MM.1S (cell line): ENCODE results near the gene ZNF441.

Source experiments
- EZH2 ChIP-seq: fragments of 300-600 bp; sonication (generic); optimal IDR thresholded peaks from 2 replicates; pipeline ENCODE3; 2017; ENCODE audit warnings: low read depth, mild to moderate bottlenecking, antibody characterized with exemption, low read length, mixed read lengths
- TF ChIP-seq, protein P1 (sequence below): fragments of 300-600 bp; sonication (generic); IDR thresholded peaks from 2 replicates; pipeline ENCODE4 v1.5.1; 2016; ENCODE audit warnings: antibody characterized with exemption, low read length, mixed read lengths

DNA sequence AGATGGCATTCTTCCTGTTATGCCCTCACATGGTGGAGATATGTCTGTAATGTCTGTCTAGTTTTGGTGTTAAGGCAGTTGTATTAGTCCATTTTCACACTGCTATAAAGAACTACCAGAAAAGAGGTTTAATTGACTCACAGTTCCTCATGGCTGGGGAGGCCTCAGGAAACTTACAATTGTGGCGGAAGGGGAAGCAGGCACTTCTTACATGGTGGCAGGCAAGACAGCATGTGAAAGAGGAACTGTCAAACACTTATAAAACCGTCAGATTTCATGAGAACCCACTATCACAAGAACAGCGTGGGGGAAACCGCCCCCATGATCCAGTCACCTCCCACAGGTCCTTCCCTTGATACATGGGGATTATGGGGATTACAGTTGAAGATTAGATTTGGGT, 3.2 kb downstream of the ZNF441 start:
- TF ChIP-seq, protein P1, sequence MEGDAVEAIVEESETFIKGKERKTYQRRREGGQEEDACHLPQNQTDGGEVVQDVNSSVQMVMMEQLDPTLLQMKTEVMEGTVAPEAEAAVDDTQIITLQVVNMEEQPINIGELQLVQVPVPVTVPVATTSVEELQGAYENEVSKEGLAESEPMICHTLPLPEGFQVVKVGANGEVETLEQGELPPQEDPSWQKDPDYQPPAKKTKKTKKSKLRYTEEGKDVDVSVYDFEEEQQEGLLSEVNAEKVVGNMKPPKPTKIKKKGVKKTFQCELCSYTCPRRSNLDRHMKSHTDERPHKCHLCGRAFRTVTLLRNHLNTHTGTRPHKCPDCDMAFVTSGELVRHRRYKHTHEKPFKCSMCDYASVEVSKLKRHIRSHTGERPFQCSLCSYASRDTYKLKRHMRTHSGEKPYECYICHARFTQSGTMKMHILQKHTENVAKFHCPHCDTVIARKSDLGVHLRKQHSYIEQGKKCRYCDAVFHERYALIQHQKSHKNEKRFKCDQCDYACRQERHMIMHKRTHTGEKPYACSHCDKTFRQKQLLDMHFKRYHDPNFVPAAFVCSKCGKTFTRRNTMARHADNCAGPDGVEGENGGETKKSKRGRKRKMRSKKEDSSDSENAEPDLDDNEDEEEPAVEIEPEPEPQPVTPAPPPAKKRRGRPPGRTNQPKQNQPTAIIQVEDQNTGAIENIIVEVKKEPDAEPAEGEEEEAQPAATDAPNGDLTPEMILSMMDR = no peak
- TF ChIP-seq EZH2 = no peak
